ENCODE results near the gene PNMA6E.

Gene PNMA6E

DNA sequence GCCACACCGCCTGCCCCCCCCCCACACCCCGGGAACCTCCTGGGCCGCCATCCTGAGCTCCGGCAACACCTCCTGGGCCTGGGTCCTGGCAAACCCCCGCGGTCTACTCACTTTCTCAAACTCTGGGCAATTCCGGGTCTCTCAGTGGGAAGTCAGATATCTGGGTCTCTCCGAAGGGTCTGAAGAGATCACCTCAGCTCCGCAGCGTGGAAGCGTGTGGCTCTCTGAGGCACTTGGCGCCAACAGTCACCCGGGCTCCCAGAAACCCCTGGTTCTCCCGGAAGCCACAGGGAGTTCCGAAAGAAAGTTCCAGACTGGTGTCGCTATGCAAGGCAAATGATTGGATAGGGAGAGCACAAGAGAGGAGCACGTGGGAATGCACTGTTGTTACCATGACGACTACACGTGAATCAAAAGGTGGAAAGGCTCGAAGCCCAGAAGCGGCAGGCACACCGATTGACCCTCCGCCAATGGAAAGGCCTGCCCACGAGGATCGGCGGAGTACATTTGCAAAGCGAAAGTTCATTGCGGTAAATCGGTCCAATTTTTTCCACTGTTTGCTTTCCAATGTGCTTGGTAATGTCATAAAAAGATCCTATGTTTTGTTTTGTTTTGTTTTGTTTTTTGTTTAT, at the start of gene PNMA6E:
TSS of gene PNMA6E (minus strand) at position 218 of the 632 bp plus-strand sequence. CDS start 2,501 bp downstream, outside the sequence.
- no peak for DNase-seq (ENCODE audit: low read depth)

DNA sequence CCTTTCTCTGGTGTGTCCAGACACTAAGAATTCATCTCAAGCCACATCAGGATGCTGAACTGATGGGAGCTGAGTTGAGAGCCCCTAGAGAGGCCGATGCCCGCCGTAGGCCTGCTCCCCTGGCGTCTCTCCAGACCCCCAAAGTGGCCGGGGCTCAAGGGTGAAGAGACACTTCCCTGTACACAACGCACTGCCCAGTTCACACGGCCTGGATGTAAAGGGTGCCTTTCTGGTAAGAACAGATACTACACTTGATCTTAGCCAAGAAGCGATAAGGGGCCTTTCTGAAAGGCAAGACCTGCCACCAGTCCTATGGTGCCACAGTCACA, 49.8 kb upstream of the PNMA6E start:
- no peak for DNase-seq (ENCODE audit: low read depth)

DNA sequence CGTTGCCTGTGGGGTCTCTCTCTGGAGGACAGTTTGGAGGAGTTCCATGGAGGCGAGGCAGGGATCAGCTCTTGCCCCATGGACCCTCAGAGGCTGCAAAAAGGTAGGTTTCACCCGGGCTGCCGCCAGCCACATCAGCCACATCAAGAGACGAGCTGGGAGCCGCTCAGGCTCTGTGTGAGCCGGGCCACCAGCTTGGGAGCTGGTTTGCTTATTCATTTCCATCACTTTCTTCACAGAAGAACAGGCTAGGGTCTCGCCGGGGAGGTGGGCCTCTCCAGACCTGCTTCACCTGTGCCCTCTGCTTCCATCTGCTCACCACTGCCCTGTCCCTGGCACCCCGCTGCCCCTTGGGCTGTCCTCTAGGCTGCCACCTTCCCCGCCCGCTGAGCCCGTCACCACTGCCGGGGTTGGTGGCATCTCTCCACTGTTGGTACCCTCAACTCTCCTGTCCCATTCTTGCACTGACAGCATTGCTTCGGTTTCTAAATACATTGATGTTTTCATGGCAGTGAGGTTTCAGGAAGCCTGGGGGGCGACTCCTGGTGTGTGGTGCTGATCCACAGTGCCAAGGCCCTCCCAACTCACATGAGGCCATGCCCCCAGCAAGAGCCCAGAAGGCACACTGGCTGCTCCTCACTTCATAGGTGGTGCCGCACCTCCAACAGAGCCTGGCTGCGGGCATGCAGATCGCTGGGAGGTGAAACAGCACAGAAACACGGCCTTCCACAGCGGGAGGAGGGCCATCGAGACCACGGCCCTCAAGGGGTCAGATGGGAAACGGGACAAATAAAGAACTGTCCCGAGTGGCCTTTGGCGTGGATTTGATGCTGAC, 49.2 kb upstream of the PNMA6E start:
- DNase-seq (ENCODE audit: low read depth), result no peak

GRCh38 chrX:153449368-153450113, 48.4 kb upstream of the PNMA6E start:
- no peak for DNase-seq (ENCODE audit: low read depth)

DNA sequence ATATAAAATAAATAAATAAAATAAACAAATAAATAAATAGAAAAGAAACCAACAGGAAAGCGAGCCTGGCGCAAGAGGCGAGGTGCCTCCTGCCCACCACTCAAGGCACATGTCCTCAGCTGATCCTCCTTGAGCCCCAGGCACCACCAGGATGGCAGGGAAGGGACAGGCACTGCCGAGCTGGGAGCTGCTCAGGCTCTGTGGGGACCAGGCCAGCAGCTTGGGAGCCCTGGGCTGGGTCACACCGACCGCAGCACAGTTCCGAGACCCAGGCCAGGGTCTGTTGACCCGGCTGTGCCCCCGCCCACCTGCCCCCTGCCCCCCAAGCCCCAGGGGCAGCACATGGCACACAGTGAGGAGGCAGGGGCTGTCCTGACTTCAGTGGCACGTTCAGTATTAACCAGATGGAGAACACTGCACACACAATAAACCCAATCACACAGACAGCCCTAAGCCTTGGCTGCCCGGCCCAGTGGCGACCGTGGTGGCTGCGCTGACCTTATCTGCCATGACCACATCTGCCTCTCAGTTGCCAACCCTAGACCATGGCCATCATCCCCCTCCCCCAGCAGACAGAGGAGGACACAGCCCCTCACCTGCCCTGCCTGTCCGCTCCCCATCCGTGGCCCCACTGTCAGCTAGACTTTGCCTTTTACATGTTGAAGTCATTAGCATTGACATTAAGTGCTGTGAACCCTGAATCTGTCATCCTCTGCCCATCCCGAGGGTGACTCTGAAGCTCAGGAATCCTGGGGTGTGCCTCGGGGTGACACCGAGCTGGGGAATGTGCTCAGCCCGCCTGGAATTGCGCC, 47.6 kb upstream of the PNMA6E start:
- peak; percentile 7 for DNase-seq (ENCODE audit: low read depth)

DNA sequence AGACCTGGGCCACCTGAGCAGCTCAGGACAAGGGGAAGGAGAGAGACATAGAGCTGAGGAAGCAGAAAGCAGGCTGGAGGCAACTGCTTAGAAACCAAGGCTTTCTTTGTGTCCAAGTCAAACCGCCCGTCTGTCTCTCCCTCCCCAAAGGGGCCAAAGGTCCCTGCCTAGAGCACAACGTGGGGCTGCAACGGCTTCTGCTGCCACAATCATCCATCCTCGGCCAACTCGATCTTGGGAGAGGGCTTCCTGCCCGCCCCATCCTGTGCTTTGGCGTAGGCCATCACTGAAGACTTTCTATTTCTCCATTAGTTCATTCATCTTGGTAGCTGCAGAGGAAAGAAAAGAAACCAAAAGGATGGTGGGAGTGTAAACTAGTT, 46.4 kb upstream of the PNMA6E start:
- DNase-seq (ENCODE audit: low read depth), result no peak

DNA sequence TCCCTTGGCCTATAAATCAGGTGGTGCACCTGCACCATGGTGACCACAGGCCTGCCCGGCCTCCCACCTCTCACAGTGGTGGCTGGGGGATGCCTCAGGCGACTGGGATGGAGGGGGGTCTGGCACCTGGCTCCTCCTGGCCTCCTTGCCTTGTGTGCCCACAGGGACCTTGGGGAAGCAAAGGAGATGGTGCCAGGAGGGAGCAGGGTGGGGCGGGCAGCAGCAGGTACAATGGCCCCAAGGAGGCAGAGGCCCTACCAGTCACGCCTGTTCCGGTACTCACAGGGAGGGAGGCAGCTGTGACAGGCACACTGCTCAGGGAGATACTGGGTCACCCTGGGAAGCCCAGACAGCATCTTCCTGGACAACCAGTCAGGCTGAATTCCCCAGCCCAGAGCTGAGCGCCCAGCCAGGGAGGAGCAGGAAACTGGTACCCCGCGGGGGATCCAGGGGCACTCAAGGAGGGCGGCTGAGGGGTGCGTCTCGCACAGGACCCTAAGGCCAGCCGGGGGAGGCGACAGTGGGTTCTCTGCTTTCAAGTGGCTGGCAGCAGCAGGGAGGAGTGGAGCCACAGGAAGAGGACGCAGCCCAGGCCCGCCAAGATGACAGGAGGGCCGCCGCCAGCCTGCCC, 45.9 kb upstream of the PNMA6E start:
- DNase-seq (ENCODE audit: low read depth), result no peak

DNA sequence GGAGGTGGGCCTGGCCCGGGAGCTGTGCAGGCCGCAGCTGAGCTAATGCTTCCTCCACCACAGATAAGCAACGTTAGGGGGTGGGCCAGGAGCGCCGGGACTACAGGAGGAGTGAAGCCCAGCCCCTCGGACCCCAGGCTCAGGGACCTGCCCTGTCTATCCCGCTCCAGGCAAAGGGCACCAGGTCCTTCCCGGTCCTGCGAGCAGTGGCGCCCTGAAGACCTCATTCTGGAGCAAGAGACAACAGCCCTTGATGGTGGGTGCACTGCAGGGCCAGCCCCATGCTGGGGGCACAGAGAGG, 45.4 kb upstream of the PNMA6E start:
- DNase-seq (ENCODE audit: low read depth), result no peak

- no peak for DNase-seq (ENCODE audit: low read depth)
Measured at GRCh38 chrX:153445856-153446635, 44.9 kb upstream of the PNMA6E start, which contains the start of gene TREX2. Gene TREX2 (minus strand): TSS chrX:153446056. CDS start chrX:153445430, 626 bp downstream.

GRCh38 chrX:153445106-153445855, 44.1 kb upstream of the PNMA6E start:
- DNase-seq (ENCODE audit: low read depth), result no peak

DNA sequence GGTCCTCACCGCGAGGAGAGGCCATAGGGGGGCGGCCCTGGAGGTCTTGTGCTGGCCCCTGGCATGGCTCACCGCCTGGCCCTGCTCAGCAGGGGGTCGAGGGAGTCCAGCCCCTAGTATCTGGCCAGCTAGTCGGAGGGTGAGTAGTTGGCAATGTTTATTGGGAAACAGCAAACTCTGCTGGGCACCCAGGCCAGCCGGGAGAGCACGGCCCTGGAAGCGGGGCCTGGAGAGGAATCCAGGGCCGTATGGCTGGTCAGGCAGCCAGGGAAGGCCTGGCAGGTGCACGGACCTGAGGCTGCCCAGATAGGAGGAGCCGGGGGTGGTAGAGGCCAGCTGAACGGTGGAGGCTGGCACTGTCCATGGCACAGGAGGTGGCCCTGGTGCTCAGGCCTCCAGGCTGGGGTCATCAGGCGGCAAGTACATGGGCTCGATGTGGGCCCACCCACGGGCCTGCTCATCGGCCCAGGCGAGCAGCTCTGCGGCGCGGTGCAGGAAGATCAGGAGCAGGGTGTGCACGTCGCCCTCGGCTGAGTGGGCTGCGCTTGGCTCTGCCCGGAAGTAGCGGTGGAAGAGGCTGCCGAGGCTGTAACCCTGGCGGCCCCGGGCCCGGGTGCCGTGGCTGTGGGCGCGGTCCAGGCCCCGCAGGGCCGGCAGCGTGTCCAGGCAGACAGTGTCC, 43.3 kb upstream of the PNMA6E start:
- DNase-seq (ENCODE audit: low read depth), result no peak

DNA sequence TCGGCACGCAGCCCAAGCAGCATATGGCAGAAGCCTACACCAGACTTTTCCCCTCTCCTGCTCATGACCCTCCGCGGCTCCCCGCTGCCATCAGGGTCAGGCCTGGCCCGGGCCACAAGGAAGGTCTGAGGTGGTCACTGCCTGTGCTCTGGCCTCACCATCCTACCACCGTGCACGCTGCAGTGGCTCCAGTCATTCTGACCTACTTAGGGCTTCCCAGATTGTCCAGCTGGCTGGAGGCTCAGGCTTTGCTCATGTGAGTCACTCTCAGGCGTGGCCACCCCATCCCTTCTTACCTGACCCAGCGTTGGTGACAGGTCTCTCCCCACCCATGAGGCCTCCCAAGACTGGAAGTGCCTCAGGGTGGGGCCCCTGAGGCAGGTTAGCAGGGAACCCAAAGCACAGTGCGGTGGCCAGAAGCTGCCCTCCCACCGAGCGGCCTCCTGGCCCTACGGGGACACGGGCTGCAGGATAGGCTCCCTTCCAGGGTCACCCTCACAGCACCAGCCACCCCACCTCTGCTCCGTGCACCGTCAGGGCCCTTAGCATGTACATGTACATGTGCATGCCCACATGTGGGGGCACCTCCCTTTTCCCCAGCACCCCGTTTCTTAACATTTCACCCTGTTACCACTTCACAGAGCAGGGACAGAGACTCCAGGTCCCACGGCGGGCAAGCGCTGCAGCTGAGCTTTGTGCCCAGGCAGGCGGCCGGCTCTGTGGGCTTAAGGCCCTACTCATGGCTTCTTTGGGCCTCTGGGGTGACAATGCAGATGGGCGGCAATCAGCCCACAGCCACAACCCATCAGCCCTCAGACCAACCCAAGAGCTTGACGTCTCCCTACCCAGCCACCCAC, 42.6 kb upstream of the PNMA6E start:
- DNase-seq (ENCODE audit: low read depth), result no peak

- DNase-seq (ENCODE audit: low read depth), result no peak
Measured at GRCh38 chrX:153442463-153442862, 41.3 kb upstream of the PNMA6E start.

- DNase-seq (ENCODE audit: low read depth), result no peak
Measured at GRCh38 chrX:153441981-153442380, 40.8 kb upstream of the PNMA6E start.

- DNase-seq (ENCODE audit: low read depth), result no peak
Measured at GRCh38 chrX:153441296-153441695, 40.1 kb upstream of the PNMA6E start.

DNA sequence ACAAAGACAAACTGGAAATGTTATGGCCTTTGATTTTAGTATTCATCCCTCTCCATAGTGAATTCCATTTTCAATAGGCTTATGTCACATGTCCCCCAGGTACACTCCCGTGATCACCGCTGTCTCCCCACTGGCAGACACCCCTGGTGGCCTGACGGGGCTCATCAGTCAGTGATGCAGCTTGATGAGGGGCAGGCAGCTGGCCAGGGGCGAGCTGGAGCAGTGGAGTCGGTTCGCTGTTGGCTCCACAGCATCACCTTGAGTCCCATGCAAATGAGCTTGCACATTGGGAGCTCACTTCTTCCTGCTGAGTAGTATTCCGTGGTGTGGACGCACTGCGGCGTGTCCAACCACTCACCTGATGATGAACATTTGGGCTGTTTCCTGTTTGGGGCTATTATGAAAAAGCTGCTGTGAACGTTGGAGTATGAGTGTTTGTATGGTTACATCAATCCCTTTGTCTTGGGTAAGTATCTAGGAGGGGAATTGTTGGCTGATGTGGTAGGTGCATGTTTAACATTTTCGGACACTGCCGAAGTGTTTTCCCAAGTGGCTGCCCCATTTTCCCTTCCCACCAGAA, 39.5 kb upstream of the PNMA6E start:
- no peak for DNase-seq (ENCODE audit: low read depth)

GRCh38 chrX:153439977-153440376, 38.8 kb upstream of the PNMA6E start:
- no peak for DNase-seq (ENCODE audit: low read depth)

- DNase-seq (ENCODE audit: low read depth), result peak; percentile 40
Measured at GRCh38 chrX:153438532-153438931, 37.4 kb upstream of the PNMA6E start.

Measured in EH (cell line).